CD14-positive monocyte (primary cell): Measurements from ENCODE around the gene CACNA2D2. TPM values are rescaled to one million over a fixed set of nuclear protein-coding genes. Genes with fewer than 3 reads are reported as not detected.

Experiments
- DNase-seq, 3 donors: peaks; one replicate each; pipeline ENCODE4 v3.0.0-alpha.2; 2011 to 2022
- H2AFZ ChIP-seq: 2 replicates; pipeline ENCODE4 v1.6.0; 2012; ENCODE audit warnings: mild to moderate bottlenecking, low read depth, low read length, inconsistent platforms; ENCODE audit not compliant: insufficient read depth, poor library complexity, severe bottlenecking
- H3K27ac ChIP-seq, 2 donors: 1 replicate in 1 of 2; 2 replicates in 1 of 2; pipeline ENCODE4 v1.5.1; 2012 to 2013; ENCODE audit warnings: low read length in 2 of 2, control low read depth in 1 of 2, inconsistent platforms in 1 of 2, low read depth in 1 of 2, mild to moderate bottlenecking in 1 of 2
- H3K27me3 ChIP-seq, 2 donors: one replicate each; pipeline versions ENCODE4 v1.6.0 to v1.6.1; 2011 to 2013; ENCODE audit warnings: low read length in 2 of 2; ENCODE audit not compliant: control insufficient read depth in 2 of 2, insufficient read depth in 2 of 2
- H3K36me3 ChIP-seq, 2 donors: replicated peaks in 1 of 2; 1 replicate in 1 of 2; 2 replicates in 1 of 2; pipeline versions ENCODE4 v1.5.1 to v1.6.1; 2012 to 2013; ENCODE audit warnings: low read length in 2 of 2, control low read depth in 1 of 2, inconsistent platforms in 1 of 2, mild to moderate bottlenecking in 1 of 2; ENCODE audit not compliant: insufficient read depth in 2 of 2, control insufficient read depth in 1 of 2
- H3K4me1 ChIP-seq, 2 donors: 1 replicate in 1 of 2; 2 replicates in 1 of 2; pipeline versions ENCODE4 v1.5.1 to v1.6.1; 2012 to 2013; ENCODE audit warnings: low read length in 2 of 2, control low read depth in 1 of 2, inconsistent platforms in 1 of 2, mild to moderate bottlenecking in 1 of 2, moderate library complexity in 1 of 2; ENCODE audit not compliant: insufficient read depth in 2 of 2, control insufficient read depth in 1 of 2
- H3K4me2 ChIP-seq: replicated peaks from 2 replicates; pipeline ENCODE3; 2012; ENCODE audit warnings: low read length, moderate library complexity, mild to moderate bottlenecking; ENCODE audit not compliant: poor library complexity, severe bottlenecking; ENCODE audit errors: extremely low read depth
- H3K4me3 ChIP-seq, 3 experiments: fragments of 200-600 bp in 1 of 3; sonication (generic) in 1 of 3; replicated peaks in 1 of 3; 1 replicate in 2 of 3; 2 replicates in 1 of 3; pipeline ENCODE4 v1.5.1; 2011 to 2013; ENCODE audit warnings: low read length in 3 of 3, mild to moderate bottlenecking in 3 of 3, control low read depth in 2 of 3, low read depth in 2 of 3, inconsistent platforms in 1 of 3, moderate library complexity in 1 of 3
- H3K79me2 ChIP-seq: 2 replicates; pipeline ENCODE4 v1.6.0; 2012; ENCODE audit warnings: mild to moderate bottlenecking, control low read depth, inconsistent platforms, low read length, moderate library complexity; ENCODE audit not compliant: insufficient read depth
- H3K9ac ChIP-seq: 2 replicates; pipeline ENCODE4 v1.6.0; 2017; ENCODE audit warnings: low read length, mild to moderate bottlenecking; ENCODE audit not compliant: insufficient read depth, poor library complexity, severe bottlenecking
- H3K9me3 ChIP-seq, 2 donors: replicated peaks in 1 of 2; 1 replicate in 1 of 2; 2 replicates in 1 of 2; pipeline versions ENCODE4 v1.5.1 to v1.6.1; 2012 to 2013; ENCODE audit warnings: low read length in 2 of 2, control low read depth in 1 of 2; ENCODE audit not compliant: control insufficient read depth in 1 of 2, insufficient read depth in 1 of 2
- H4K20me1 ChIP-seq: 2 replicates; pipeline ENCODE4 v1.6.0; 2012; ENCODE audit warnings: mild to moderate bottlenecking, low read length, control low read depth, moderate library complexity; ENCODE audit not compliant: insufficient read depth
- H3K27ac Mint-ChIP-seq, 7 donors: one replicate each; pipeline ENCODE4 v1.8.0; 2020; ENCODE audit warnings: mild to moderate bottlenecking in 7 of 7, mixed read lengths in 7 of 7, moderate library complexity in 6 of 7, inconsistent platforms in 2 of 7
- H3K27me3 Mint-ChIP-seq, 3 donors: one replicate each; pipeline ENCODE4 v1.8.0; 2021 to 2022; ENCODE audit warnings: low read depth in 3 of 3, mild to moderate bottlenecking in 3 of 3, mixed read lengths in 3 of 3, moderate library complexity in 3 of 3, inconsistent platforms in 1 of 3
- H3K36me3 Mint-ChIP-seq, 2 donors: one replicate each; pipeline ENCODE4 v1.8.0; 2020; ENCODE audit warnings: mixed read lengths in 2 of 2, inconsistent platforms in 1 of 2, mild to moderate bottlenecking in 1 of 2
- H3K4me1 Mint-ChIP-seq: one replicate; pipeline ENCODE4 v1.8.0; 2020; ENCODE audit warnings: mild to moderate bottlenecking, mixed read lengths
- H3K4me3 Mint-ChIP-seq, 2 donors: one replicate each; pipeline ENCODE4 v1.8.0; 2020; ENCODE audit warnings: mild to moderate bottlenecking in 2 of 2, mixed read lengths in 2 of 2, moderate library complexity in 1 of 2
- H3K9me3 Mint-ChIP-seq, 7 donors: one replicate each; pipeline ENCODE4 v1.8.0; 2020 to 2022; ENCODE audit warnings: mixed read lengths in 7 of 7, mild to moderate bottlenecking in 6 of 7, moderate library complexity in 6 of 7, inconsistent platforms in 2 of 7
- WGBS: methylation state at CpG from one replicate; pipeline ENCODE4 v1.1.5; 2013; ENCODE audit warnings: missing lambda C conversion rate; ENCODE audit not compliant: insufficient coverage; 5-methylcytosine and 5-hydroxymethylcytosine counted together
- intact Hi-C, 2 donors: fragments of 100-400 bp; cut with micrococcal nuclease; formaldehyde crosslinking; loops; one replicate each; pipeline versions ENCODE4 v1.15.0 to v1.15.1; 2023
- polyA plus RNA-seq, 3 donors: library from polyadenylated mRNA; depleted of rRNA in 1 of 3; unstranded in 2 of 3; stranded (reverse) in 1 of 3; fragments of 300-500 nt in 2 of 3; fragments of >200 nt in 1 of 3; fragmentation: Illumina TruSeq in 2 of 3; gene quantifications; 1 replicate in 2 of 3; 2 replicates in 1 of 3; pipeline ENCODE4 v1.2.3, GENCODE V29; 2012 to 2021
- TF ChIP-seq, protein P1 (sequence below): fragments of 200-600 bp; IDR thresholded peaks from one replicate; pipeline ENCODE4 v1.8.0; 2022; ENCODE audit warnings: antibody characterized with exemption, mild to moderate bottlenecking

CACNA2D2 gene
- polyA plus RNA-seq, 3 donors: 0.09 to 0.16 TPM; not detected in 1

DNA sequence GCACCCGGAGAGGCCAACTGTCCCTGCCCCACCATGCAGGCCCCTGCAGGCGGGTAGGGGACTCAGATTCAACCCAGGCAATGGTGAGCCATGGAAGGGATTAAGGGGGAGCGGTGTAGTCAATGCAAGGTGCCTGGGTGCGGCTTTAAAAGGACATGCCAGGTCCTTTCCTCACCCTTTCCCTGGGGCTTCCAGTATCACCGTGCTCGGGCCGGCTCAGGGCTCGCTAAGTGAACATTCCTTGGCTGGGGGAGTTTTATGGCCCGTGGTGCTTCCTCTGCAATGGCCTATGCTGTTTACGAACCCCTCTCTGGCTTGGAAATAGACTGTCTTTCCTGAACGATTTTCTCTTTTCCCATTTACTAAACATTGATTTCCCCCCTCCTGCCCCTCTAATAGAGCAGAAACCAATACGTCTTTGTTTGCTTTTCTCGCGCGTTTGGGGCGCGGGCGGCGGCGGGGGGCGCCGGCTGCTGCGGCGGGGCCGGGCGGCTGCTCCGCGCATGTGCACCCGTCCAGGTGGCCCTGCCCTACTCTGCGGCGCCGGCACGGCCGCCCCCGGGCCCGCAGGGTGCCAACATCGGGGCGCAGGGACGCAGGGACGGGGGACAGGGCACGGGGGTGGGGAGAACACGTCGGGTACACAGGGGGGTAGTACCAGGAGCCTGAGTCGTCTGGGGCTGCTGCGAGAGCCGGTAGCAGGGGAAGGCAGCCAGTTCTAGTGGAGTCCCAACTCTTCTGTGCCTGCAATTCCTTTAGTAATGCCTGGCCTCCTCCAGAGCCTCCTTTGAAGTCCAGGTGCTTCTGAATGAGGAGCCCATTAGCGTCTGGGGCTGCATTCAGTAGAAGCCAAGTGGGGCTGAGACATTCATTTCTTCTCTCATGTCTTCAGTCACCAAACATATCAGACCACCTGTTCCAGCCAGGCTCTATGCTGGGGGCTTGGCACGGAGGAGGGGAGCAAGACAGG is 26.9 kb upstream of the CACNA2D2 start:
- no peak overlapping the region for H3K4me2 ChIP-seq
- 23% methylated on average over 26 of the region's 48 CpGs for WGBS
- H3K27ac ChIP-seq: no peak overlapping the region
- H3K9me3 Mint-ChIP-seq: peaks cover 0 to 3% (median 0%) of the 10 kb centered on the region in 7 donors
- no peak for DNase-seq
- H3K36me3 Mint-ChIP-seq: no peaks in the 10 kb centered on the region
- H2AFZ ChIP-seq: no peak overlapping the region
- intact Hi-C loops: no loop called here
- H3K4me1 Mint-ChIP-seq: peaks cover 5% of the 10 kb centered on the region
- H3K4me3 ChIP-seq: no peak overlapping the region
- H3K36me3 ChIP-seq: no peaks in the 10 kb centered on the region
- H3K9ac ChIP-seq: no peak overlapping the region
- no peak overlapping the region for H3K27ac Mint-ChIP-seq
- no peaks in the 10 kb centered on the region for H3K79me2 ChIP-seq
- H3K27me3 ChIP-seq: peaks cover 0 to 26% of the 10 kb centered on the region in 2 donors
- TF ChIP-seq, protein P1, sequence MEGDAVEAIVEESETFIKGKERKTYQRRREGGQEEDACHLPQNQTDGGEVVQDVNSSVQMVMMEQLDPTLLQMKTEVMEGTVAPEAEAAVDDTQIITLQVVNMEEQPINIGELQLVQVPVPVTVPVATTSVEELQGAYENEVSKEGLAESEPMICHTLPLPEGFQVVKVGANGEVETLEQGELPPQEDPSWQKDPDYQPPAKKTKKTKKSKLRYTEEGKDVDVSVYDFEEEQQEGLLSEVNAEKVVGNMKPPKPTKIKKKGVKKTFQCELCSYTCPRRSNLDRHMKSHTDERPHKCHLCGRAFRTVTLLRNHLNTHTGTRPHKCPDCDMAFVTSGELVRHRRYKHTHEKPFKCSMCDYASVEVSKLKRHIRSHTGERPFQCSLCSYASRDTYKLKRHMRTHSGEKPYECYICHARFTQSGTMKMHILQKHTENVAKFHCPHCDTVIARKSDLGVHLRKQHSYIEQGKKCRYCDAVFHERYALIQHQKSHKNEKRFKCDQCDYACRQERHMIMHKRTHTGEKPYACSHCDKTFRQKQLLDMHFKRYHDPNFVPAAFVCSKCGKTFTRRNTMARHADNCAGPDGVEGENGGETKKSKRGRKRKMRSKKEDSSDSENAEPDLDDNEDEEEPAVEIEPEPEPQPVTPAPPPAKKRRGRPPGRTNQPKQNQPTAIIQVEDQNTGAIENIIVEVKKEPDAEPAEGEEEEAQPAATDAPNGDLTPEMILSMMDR: no peak
- H3K9me3 ChIP-seq: no peaks in the 10 kb centered on the region
- no peaks in the 10 kb centered on the region for H4K20me1 ChIP-seq
- H3K27me3 Mint-ChIP-seq: peaks cover 27 to 40% (median 28%) of the 10 kb centered on the region in 3 donors
- peak overlapping the region in 1 of 2 donors; percentile 18 for H3K4me3 Mint-ChIP-seq
- H3K4me1 ChIP-seq: peaks cover 5 to 11% of the 10 kb centered on the region in 2 donors

GRCh38 chr3:50525987-50526386 is 22.6 kb upstream of the CACNA2D2 start:
- H3K9me3 Mint-ChIP-seq: peaks cover 0 to 3% (median 0%) of the 10 kb centered on the region in 7 donors
- Histone ChIP-seq H3K9ac (no peak overlapping the region), H3K27ac (no peak overlapping the region), H2AFZ (no peak overlapping the region), H3K79me2 (no peaks in the 10 kb centered on the region), H3K4me3 (no peak overlapping the region), H3K4me1 (peaks cover 5 to 11% of the 10 kb centered on the region in 2 donors), H4K20me1 (no peaks in the 10 kb centered on the region), H3K4me2 (no peak overlapping the region), H3K9me3 (no peaks in the 10 kb centered on the region), H3K36me3 (no peaks in the 10 kb centered on the region), H3K27me3 (peaks cover 0 to 17% of the 10 kb centered on the region in 2 donors)
- DNase-seq: peak; percentile 50 to 76 (median 61)
- TF ChIP-seq, protein P1: no peak
- no peak overlapping the region for H3K27ac Mint-ChIP-seq
- 0% methylated on average over 5 of the region's 6 CpGs for WGBS
- H3K36me3 Mint-ChIP-seq: no peaks in the 10 kb centered on the region
- peaks cover 5% of the 10 kb centered on the region for H3K4me1 Mint-ChIP-seq
- H3K27me3 Mint-ChIP-seq: peaks cover 20 to 30% (median 23%) of the 10 kb centered on the region in 3 donors
- H3K4me3 Mint-ChIP-seq: no peak overlapping the region
- intact Hi-C loops: no loop called here
